ENCODE data around the gene MEI4. TPM values are rescaled to one million over a fixed set of nuclear protein-coding genes. Genes with fewer than 3 reads are reported as not detected.
"Not testable (repeated sequence)": the region's sequence is repeated elsewhere in the genome, so short reads cannot be mapped to it uniquely, and the experiment has no call there.

The MEI4 gene
- total RNA-seq, 1 donor from 2014 or later: 1.9 TPM

DNA sequence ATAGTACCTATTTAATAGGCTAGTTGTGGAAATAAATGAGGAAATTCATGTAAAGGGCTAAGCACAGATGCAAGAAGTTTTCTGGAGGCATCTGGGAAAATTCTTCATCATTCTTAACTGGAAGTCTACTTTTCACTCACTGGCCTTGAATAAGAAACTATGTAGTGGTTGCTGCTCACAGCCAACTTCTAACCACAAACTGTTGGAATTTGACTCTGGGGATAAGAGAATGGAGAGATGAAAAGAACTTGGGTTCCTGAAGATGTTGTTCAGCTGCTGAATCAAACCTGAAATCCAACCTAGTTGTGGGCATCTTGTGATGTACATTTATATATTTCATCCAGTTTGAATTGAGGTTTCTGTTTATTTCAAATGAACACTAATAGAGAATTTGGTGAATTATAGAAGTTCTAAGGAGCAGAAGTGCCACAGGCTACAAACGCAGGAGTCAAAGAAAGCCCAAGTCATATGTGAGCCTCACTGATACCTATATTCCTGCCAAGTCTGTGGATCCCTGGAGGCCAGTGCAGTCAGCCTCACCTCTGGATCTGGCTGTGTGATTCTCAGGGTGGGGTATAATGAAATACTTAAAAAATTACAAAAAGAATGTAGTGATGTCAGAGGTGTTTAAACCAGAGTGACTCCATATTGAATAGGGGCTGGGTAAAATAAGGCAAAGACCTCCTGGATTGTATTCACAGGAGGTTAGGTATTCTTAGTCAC is 18.7 kb upstream of the MEI4 start:
- DNase-seq (ENCODE audit: low spot score, unreplicated experiment): no peak
- H3K27ac Mint-ChIP-seq: no peak overlapping the region
- H3K4me1 Mint-ChIP-seq (ENCODE audit: low read depth): no peaks in the 10 kb centered on the region
- H3K27me3 Mint-ChIP-seq: no peaks in the 10 kb centered on the region
- H3K9me3 Mint-ChIP-seq (ENCODE audit: low read depth): peaks cover 2% of the 10 kb centered on the region
- H3K4me3 Mint-ChIP-seq (ENCODE audit: low read depth): no peak overlapping the region
- TF ChIP-seq, protein P1, sequence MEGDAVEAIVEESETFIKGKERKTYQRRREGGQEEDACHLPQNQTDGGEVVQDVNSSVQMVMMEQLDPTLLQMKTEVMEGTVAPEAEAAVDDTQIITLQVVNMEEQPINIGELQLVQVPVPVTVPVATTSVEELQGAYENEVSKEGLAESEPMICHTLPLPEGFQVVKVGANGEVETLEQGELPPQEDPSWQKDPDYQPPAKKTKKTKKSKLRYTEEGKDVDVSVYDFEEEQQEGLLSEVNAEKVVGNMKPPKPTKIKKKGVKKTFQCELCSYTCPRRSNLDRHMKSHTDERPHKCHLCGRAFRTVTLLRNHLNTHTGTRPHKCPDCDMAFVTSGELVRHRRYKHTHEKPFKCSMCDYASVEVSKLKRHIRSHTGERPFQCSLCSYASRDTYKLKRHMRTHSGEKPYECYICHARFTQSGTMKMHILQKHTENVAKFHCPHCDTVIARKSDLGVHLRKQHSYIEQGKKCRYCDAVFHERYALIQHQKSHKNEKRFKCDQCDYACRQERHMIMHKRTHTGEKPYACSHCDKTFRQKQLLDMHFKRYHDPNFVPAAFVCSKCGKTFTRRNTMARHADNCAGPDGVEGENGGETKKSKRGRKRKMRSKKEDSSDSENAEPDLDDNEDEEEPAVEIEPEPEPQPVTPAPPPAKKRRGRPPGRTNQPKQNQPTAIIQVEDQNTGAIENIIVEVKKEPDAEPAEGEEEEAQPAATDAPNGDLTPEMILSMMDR (IDR thresholded peaks at IDR 0.05; ENCODE audit: unreplicated experiment): no peak
- no peaks in the 10 kb centered on the region for H3K36me3 Mint-ChIP-seq (ENCODE audit: insufficient read depth)

DNA sequence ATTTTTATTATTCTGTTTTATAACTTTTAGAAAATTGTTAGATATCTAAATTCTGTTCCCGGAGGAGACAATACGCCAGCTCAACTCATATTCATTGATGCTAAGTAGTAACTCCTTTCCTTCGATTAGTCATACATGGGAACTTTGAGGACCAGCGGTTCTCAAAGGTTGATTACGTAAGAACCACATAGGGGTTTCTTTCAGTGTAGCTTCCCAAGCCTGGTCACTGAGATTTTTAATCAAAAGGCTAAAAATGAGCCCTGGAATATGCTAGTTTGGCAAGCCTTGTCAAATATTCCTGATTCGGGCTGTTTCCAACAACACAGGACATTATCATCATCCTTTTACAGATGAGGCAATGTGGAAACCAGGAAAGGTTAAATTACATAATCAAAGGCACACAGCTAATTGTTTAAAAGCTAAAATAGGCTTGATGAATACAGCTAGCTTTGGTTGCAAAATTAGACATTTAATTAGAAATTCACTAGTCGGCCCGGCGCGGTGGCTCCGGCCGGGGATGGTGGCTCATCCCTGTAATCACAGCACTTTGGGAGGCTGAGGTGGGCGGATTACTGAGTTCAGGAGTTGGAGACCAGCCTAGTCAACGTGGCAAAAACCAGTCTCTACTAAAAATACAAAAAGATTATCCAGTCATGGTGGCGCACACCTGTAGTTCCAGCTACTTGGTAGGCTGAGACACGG is 14.6 kb upstream of the MEI4 start:
- no peak overlapping the region for H3K27ac Mint-ChIP-seq
- TF ChIP-seq, protein P1 (IDR thresholded peaks at IDR 0.05; ENCODE audit: unreplicated experiment): no peak
- no peaks in the 10 kb centered on the region for H3K36me3 Mint-ChIP-seq (ENCODE audit: insufficient read depth)
- H3K9me3 Mint-ChIP-seq (ENCODE audit: low read depth): no peaks in the 10 kb centered on the region
- peaks cover 2% of the 10 kb centered on the region for H3K4me1 Mint-ChIP-seq (ENCODE audit: low read depth)
- H3K4me3 Mint-ChIP-seq (ENCODE audit: low read depth): no peak overlapping the region
- DNase-seq (ENCODE audit: low spot score, unreplicated experiment): no peak
- H3K27me3 Mint-ChIP-seq: no peaks in the 10 kb centered on the region

DNA sequence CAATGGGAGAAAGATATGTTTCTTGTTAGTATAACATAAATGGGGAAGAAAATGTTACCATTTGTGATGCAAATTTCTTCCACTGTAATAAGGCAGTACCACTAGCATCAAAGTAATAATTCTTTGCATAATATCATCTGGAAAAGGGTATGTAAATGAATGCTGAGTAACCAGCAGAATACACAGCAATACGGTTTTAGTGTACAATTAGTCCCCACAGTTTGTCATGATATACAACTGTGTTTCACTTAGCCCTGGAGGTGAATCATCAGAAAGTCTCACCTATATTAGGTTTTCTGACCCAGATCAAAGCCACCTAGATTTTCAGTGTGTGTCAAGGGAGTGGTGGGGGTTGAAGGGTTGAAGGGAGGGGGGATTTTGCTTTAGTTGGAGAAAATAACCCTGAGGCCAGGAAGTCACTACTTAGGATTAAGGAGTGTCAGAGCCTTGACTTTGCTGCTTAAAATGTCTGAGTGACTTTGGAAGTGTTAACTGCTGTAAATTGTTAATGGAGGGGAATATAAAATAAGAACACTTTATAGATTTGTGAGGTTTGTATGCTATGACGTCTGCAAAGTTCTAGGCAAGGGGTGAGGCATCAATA is 8.6 kb upstream of the MEI4 start:
- no peaks in the 10 kb centered on the region for H3K9me3 Mint-ChIP-seq (ENCODE audit: low read depth)
- H3K4me1 Mint-ChIP-seq (ENCODE audit: low read depth): peaks cover 12% of the 10 kb centered on the region
- no peak overlapping the region for H3K27ac Mint-ChIP-seq
- DNase-seq (ENCODE audit: low spot score, unreplicated experiment): no peak
- H3K36me3 Mint-ChIP-seq (ENCODE audit: insufficient read depth): no peaks in the 10 kb centered on the region
- no peaks in the 10 kb centered on the region for H3K27me3 Mint-ChIP-seq
- TF ChIP-seq, protein P1 (IDR thresholded peaks at IDR 0.05; ENCODE audit: unreplicated experiment): no peak
- H3K4me3 Mint-ChIP-seq (ENCODE audit: low read depth): no peak overlapping the region

DNA sequence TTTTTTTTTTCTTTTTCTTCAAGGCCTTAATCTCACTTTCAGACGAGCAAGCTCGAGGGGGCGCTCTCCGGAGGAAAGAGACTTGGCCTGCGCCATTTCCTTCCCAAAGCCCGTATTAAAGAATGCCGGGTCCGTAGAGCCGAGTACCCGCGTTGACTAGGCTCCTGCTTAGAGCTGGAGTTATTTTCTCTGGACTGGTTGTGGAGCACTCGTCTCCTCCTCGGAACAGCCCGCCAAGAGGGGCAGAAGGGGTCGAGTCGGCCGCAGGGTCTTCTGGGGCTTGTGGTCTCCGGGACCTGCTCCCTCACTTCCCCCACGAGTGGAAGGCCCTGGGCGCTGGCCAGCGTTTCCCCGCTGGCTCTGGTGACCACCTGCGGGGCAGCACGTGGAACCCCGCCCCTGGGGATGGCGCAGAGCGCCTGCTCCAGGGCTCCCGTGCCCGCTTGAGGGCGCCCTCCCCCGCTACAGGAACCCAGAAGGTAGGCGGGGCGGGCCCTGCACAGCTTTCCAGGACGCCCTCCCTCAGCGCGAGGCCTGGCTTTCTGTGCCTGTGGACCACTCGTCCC is 2.7 kb upstream of the MEI4 start:
- peak overlapping the region; percentile 65 for H3K27ac Mint-ChIP-seq
- DNase-seq (ENCODE audit: low spot score, unreplicated experiment): peak; percentile 34
- H3K4me1 Mint-ChIP-seq (ENCODE audit: low read depth): peaks cover 14% of the 10 kb centered on the region
- no peaks in the 10 kb centered on the region for H3K36me3 Mint-ChIP-seq (ENCODE audit: insufficient read depth)
- H3K4me3 Mint-ChIP-seq (ENCODE audit: low read depth): peak overlapping the region; percentile 68
- TF ChIP-seq, protein P1 (IDR thresholded peaks at IDR 0.05; ENCODE audit: unreplicated experiment): peak; percentile 45
- H3K27me3 Mint-ChIP-seq: no peaks in the 10 kb centered on the region
- H3K9me3 Mint-ChIP-seq (ENCODE audit: low read depth): peaks cover 7% of the 10 kb centered on the region

DNA sequence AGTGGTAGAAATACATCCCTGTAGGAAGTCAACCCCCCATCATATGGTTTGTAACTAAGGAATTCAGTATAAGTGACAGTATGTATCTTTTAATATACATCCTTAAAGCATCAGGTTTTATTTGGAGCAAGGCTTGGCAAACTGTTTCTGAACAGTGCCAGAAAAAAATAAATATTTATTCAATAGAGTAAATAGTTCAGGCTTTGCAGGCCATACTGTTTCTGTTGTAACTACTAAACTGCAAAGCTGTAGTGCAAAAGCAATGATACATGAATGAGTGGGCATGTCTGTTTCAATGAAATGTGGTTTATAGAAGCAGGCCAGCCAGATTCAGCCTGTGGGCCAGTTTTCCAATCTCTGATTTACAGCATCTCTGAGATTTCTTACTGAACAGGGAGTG is 977 bp downstream of the MEI4 start:
- no peak for DNase-seq (ENCODE audit: low spot score, unreplicated experiment)
- Mint-ChIP-seq H3K4me1 (ENCODE audit: low read depth) (peaks cover 17% of the 10 kb centered on the region), H3K9me3 (ENCODE audit: low read depth) (peaks cover 15% of the 10 kb centered on the region), H3K27me3 (no peaks in the 10 kb centered on the region), H3K36me3 (ENCODE audit: insufficient read depth) (no peaks in the 10 kb centered on the region), H3K4me3 (ENCODE audit: low read depth) (no peak overlapping the region), H3K27ac (no peak overlapping the region)
- TF ChIP-seq, protein P1 (IDR thresholded peaks at IDR 0.05; ENCODE audit: unreplicated experiment): no peak

DNA sequence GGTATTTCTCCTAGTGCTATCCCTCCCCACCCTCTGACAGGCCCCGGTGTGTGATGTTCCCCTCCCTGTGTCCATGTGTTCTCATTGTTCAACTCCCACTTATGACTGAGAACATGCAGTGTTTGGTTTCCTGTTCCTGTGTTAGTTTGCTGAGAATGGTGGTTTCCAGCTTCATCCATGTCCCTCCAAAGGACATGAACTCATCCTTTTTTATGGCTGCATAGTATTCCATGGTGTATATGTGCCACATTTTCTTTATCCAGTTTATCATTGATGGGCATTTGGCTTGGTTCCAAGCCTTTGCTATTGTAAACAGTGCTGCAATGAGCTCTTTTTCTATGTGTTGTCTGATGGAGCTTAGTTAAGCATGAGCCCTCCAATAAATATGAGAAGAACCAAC is 2.2 kb downstream of the MEI4 start:
- H3K4me1 Mint-ChIP-seq (ENCODE audit: low read depth): peaks cover 12% of the 10 kb centered on the region
- not testable (repeated sequence) for H3K27me3 Mint-ChIP-seq; H3K27ac Mint-ChIP-seq; H3K36me3 Mint-ChIP-seq (ENCODE audit: insufficient read depth); H3K4me3 Mint-ChIP-seq (ENCODE audit: low read depth); DNase-seq (ENCODE audit: low spot score, unreplicated experiment)
- peaks cover 15% of the 10 kb centered on the region for H3K9me3 Mint-ChIP-seq (ENCODE audit: low read depth)
